ENCODE measurements around the gene OSBPL2. TPM values are rescaled to one million over a fixed set of nuclear protein-coding genes. Genes with fewer than 3 reads are reported as not detected.

OSBPL2 gene
- total RNA-seq, 3 donors from 2014 or later: 17.5 to 22.5 (median 19.2) TPM

- DNase-seq (no peak), ATAC-seq (no peak)
- no peaks in the 10 kb centered on the region for H3K4me1 Mint-ChIP-seq (ENCODE audit: low read depth)
- no peak overlapping the region for H3K4me3 Mint-ChIP-seq
- H3K36me3 Mint-ChIP-seq (ENCODE audit: insufficient read depth): peaks cover 33% of the 10 kb centered on the region
- H3K27me3 Mint-ChIP-seq (ENCODE audit: low read depth): no peaks in the 10 kb centered on the region
- no peaks in the 10 kb centered on the region for H3K9me3 Mint-ChIP-seq
These were observed 36.9 kb upstream of the OSBPL2 start for GRCh38 chr20:62201173-62202082.

- Mint-ChIP-seq H3K4me1 (ENCODE audit: low read depth) (no peaks in the 10 kb centered on the region), H3K4me3 (no peak overlapping the region), H3K9me3 (no peaks in the 10 kb centered on the region), H3K27me3 (ENCODE audit: low read depth) (no peaks in the 10 kb centered on the region), H3K36me3 (ENCODE audit: insufficient read depth) (peaks cover 32% of the 10 kb centered on the region)
- DNase-seq (no peak), ATAC-seq (no peak)
These were observed 36.3 kb upstream of the OSBPL2 start for GRCh38 chr20:62202083-62202395.

DNA sequence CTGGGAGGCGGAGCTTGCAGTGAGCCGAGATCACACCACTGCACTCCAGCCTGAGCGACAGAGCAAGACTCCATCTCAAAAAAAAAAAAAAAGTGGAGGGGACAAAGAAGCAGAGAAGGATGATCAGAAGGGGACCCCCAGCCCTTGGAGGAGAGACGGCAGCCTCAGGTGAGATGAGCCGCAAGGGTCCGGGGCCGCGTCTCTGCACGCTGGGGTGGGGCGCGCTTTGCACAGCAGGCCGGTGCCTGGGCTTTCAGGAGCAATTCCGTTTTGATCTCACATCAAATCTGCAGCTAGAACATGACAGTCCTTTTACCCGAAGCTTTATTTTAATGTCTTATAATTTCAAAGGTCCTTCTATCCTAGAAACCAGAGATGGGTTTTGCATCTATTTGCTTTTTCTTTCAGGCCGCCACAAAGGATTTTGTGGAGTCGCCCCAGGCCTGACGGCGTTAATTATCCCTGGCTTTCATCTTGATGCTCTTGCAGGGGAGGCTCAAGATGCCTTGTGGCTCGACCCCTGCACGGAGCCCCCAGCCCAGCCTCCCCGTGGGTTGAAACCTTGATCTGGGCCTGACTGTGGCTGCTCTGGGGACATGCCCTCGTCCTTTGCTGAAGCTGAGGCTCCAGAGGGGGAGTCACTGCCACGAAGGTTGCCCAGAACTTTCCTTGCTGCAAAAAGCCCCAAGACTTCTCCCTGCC lies 35.5 kb upstream of the OSBPL2 start:
- Mint-ChIP-seq H3K4me1 (ENCODE audit: low read depth) (no peaks in the 10 kb centered on the region), H3K27me3 (ENCODE audit: low read depth) (no peaks in the 10 kb centered on the region), H3K4me3 (no peak overlapping the region), H3K36me3 (ENCODE audit: insufficient read depth) (peaks cover 32% of the 10 kb centered on the region), H3K9me3 (no peaks in the 10 kb centered on the region)
- DNase-seq (no peak), ATAC-seq (no peak)

DNA sequence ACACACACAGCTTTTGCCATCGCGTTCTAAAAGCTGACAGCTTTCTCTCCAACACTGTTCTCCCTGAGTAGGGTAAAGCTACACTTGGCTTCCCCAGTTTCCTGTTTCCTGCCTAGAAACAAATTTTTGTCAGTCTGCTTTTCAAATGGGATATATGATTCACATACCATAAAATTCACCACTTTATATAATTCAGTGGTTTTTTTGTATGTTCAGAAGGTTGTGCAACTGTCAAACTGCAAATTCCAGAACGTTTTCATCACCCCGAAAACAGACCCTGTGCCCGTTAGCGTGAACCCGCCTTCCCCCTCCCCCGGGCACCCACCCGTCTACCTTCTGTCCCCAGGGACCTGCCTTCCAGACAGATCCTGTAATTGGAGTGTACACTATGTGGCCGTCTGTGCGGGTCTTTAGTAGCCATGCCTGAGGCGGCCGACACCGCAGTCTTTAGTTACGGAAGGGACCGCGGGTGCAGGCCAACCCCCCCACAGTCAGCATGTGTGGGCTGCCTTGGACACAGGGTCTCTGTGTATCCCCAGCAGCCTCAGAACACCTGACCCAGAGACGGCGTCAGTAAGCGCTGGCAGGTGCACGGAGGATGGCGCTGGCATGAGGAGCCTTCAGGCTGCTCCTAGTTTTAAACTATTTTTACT lies 34.8 kb upstream of the OSBPL2 start:
- no peaks in the 10 kb centered on the region for H3K4me1 Mint-ChIP-seq (ENCODE audit: low read depth)
- H3K27me3 Mint-ChIP-seq (ENCODE audit: low read depth): no peaks in the 10 kb centered on the region
- H3K9me3 Mint-ChIP-seq: no peaks in the 10 kb centered on the region
- peaks cover 30% of the 10 kb centered on the region for H3K36me3 Mint-ChIP-seq (ENCODE audit: insufficient read depth)
- no peak overlapping the region for H3K4me3 Mint-ChIP-seq
- DNase-seq (no peak), ATAC-seq (no peak)

DNA sequence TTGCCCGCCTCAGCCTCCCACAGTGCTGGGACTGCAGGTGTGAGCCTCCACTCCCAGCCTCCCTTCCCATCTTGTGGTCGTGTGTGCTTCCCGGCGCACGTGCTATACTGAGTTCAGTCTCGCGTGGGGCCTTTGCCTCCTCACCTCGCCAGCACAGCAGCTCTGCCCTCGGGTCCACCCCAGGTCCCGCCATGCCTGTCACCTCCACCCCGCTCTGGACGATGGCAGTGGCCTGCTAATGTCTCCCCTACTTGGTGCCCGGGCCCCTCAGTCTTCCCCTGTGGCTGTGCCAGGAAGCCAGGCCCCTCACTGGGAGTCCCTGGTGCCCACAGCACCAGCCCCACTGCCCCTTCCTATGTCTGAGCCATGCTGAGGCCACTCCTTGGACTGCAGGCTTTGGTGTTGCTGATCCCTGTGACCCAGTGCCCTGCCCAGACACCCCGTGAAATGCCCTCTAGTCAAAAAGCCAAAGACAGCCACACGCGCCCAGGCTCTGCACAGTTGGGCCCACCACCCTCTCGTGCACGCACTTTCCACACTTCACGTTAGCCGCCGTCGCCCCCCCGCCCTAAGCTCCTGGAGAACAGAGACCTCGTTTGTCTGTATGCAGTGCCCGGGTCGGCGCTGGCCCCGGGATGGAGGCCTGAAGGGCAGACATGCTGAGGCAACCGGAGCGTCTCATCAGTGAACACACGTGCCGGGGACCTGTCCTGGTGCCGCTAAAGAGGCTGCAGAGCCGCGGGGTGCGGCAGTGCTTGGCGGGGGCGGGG lies 32.5 kb upstream of the OSBPL2 start:
- Mint-ChIP-seq H3K9me3 (no peaks in the 10 kb centered on the region), H3K27me3 (ENCODE audit: low read depth) (no peaks in the 10 kb centered on the region), H3K36me3 (ENCODE audit: insufficient read depth) (peaks cover 12% of the 10 kb centered on the region), H3K4me1 (ENCODE audit: low read depth) (no peaks in the 10 kb centered on the region), H3K4me3 (no peak overlapping the region)
- DNase-seq (no peak), ATAC-seq (no peak)

DNA sequence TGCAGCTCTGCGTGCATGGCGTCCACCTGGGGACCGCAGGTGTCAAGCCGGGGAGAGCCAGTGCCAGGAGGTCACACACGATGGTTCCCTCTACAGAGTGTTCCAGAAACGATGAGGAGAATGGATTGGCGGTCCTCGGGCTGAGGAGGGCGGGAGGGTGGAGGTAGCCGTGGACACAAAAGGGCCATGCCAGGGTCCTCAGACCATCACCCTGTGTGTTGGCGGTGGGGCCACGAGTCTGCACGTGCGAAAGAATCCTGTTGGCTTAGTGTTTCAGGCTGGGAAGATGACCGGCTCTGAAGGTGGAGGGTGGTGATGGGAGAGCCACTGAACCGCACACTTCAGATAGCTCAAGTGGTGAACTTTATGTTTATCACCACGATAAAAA lies 31.9 kb upstream of the OSBPL2 start:
- Mint-ChIP-seq H3K36me3 (ENCODE audit: insufficient read depth) (peaks cover 12% of the 10 kb centered on the region), H3K4me3 (no peak overlapping the region), H3K4me1 (ENCODE audit: low read depth) (no peaks in the 10 kb centered on the region), H3K9me3 (no peaks in the 10 kb centered on the region), H3K27me3 (ENCODE audit: low read depth) (no peaks in the 10 kb centered on the region)
- no peak for ATAC-seq
- DNase-seq: no peak

- Mint-ChIP-seq H3K36me3 (ENCODE audit: insufficient read depth) (peaks cover 3% of the 10 kb centered on the region), H3K4me3 (no peak overlapping the region), H3K9me3 (no peaks in the 10 kb centered on the region), H3K27me3 (ENCODE audit: low read depth) (peaks cover 4% of the 10 kb centered on the region), H3K4me1 (ENCODE audit: low read depth) (no peaks in the 10 kb centered on the region)
- no peak for DNase-seq
- no peak for ATAC-seq
These were observed 30.1 kb upstream of the OSBPL2 start for GRCh38 chr20:62208061-62208794.

- Mint-ChIP-seq H3K9me3 (no peaks in the 10 kb centered on the region), H3K36me3 (ENCODE audit: insufficient read depth) (no peaks in the 10 kb centered on the region), H3K4me1 (ENCODE audit: low read depth) (no peaks in the 10 kb centered on the region), H3K4me3 (no peak overlapping the region), H3K27me3 (ENCODE audit: low read depth) (peaks cover 4% of the 10 kb centered on the region)
- DNase-seq (no peak), ATAC-seq (no peak)
These were observed 29.2 kb upstream of the OSBPL2 start for GRCh38 chr20:62208795-62209755.

- H3K9me3 Mint-ChIP-seq: no peaks in the 10 kb centered on the region
- H3K4me1 Mint-ChIP-seq (ENCODE audit: low read depth): no peaks in the 10 kb centered on the region
- no peak for ATAC-seq
- H3K36me3 Mint-ChIP-seq (ENCODE audit: insufficient read depth): no peaks in the 10 kb centered on the region
- H3K27me3 Mint-ChIP-seq (ENCODE audit: low read depth): peaks cover 10% of the 10 kb centered on the region
- no peak overlapping the region for H3K4me3 Mint-ChIP-seq
- no peak for DNase-seq
These were observed 28.3 kb upstream of the OSBPL2 start for GRCh38 chr20:62209850-62210495.

GRCh38 chr20:62210496-62210855 lies 27.8 kb upstream of the OSBPL2 start:
- DNase-seq (no peak), ATAC-seq (no peak)
- H3K4me1 Mint-ChIP-seq (ENCODE audit: low read depth): no peaks in the 10 kb centered on the region
- H3K4me3 Mint-ChIP-seq: no peak overlapping the region
- no peaks in the 10 kb centered on the region for H3K9me3 Mint-ChIP-seq
- no peaks in the 10 kb centered on the region for H3K36me3 Mint-ChIP-seq (ENCODE audit: insufficient read depth)
- peaks cover 10% of the 10 kb centered on the region for H3K27me3 Mint-ChIP-seq (ENCODE audit: low read depth)

- Mint-ChIP-seq H3K9me3 (no peaks in the 10 kb centered on the region), H3K4me1 (ENCODE audit: low read depth) (no peaks in the 10 kb centered on the region), H3K4me3 (no peak overlapping the region), H3K36me3 (ENCODE audit: insufficient read depth) (no peaks in the 10 kb centered on the region), H3K27me3 (ENCODE audit: low read depth) (peaks cover 13% of the 10 kb centered on the region)
- DNase-seq: no peak
- ATAC-seq: no peak
These were observed 27.1 kb upstream of the OSBPL2 start for GRCh38 chr20:62211216-62211615.

DNA sequence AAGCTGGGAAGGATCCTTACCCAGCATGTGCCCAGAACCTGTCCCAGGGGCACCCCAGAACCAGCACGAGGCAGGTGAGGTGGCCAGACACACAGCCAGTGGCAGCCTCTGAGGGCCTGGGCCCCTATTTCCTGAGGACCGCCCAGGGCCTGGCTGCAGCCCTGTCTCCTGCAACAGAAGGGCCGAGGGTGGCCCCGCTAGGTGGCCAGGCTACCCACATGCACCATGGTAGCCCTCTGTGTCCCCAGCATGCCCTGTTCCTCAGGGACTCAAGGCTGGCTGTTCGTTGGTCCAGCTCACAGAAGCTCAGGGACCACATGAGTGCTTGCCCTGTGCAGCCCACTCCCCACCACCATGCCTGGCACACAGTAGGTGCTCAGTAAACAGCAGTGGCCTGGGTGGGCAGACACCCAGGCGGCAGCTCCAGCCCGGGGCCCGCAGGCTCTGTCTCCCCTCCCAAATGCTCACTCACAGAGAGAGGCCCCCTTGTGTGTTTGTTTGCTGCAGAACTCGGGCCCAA lies 26.5 kb upstream of the OSBPL2 start:
- Mint-ChIP-seq H3K4me3 (no peak overlapping the region), H3K4me1 (ENCODE audit: low read depth) (no peaks in the 10 kb centered on the region), H3K9me3 (no peaks in the 10 kb centered on the region), H3K27me3 (ENCODE audit: low read depth) (peaks cover 16% of the 10 kb centered on the region), H3K36me3 (ENCODE audit: insufficient read depth) (no peaks in the 10 kb centered on the region)
- no peak for ATAC-seq
- no peak for DNase-seq

Data from activated T-cell treated with anti-CD3 and anti-CD28 coated beads, Interleukin-2, amount 50 U/mL, for 4 hours (primary cell).